NCI-H524 treated with DMSO at 0.1 percent for 48 hours (cell line): ENCODE data around the gene ENTPD6.
A peak's percentile ranks its signal among the peaks of the same experiment; 100 is the strongest.

ENCODE experiments used
- DNase-seq: peaks from one replicate; lab custom pipeline; 2025; lab: John Stamatoyannopoulos, UW

The ENTPD6 gene

GRCh38 chr20:25242231-25242630, 46.7 kb downstream of the ENTPD6 start:
- DNase-seq = no peak

GRCh38 chr20:25243416-25243979, 48.0 kb downstream of the ENTPD6 start:
- no peak for DNase-seq

- DNase-seq = no peak
Measured at GRCh38 chr20:25244976-25245375, 49.5 kb downstream of the ENTPD6 start.

GRCh38 chr20:25245461-25245860, 49.9 kb downstream of the ENTPD6 start:
- no peak for DNase-seq

- no peak for DNase-seq
Measured at GRCh38 chr20:25246182-25246999, 50.9 kb downstream of the ENTPD6 start.

GRCh38 chr20:25247000-25247517, 51.5 kb downstream of the ENTPD6 start:
- DNase-seq = peak; percentile 14

GRCh38 chr20:25247518-25247955, 52.0 kb downstream of the ENTPD6 start:
- DNase-seq = no peak

GRCh38 chr20:25247956-25248785, 52.7 kb downstream of the ENTPD6 start, which contains the start of gene PYGB:
TSS of gene PYGB (plus strand) at chr20:25248085. CDS start at chr20:25248179, 94 bp downstream.
- DNase-seq = peak; percentile 32

- DNase-seq = no peak
Measured at GRCh38 chr20:25248786-25249172, 53.3 kb downstream of the ENTPD6 start.

- no peak for DNase-seq
Measured at GRCh38 chr20:25249198-25249931, 53.9 kb downstream of the ENTPD6 start.

- no peak for DNase-seq
Measured at GRCh38 chr20:25250508-25250907, 55.0 kb downstream of the ENTPD6 start.

- DNase-seq = no peak
Measured at GRCh38 chr20:25251019-25251418, 55.5 kb downstream of the ENTPD6 start.

GRCh38 chr20:25251558-25251957, 56.0 kb downstream of the ENTPD6 start:
- DNase-seq = no peak

GRCh38 chr20:25252230-25252651, 56.7 kb downstream of the ENTPD6 start:
- no peak for DNase-seq

GRCh38 chr20:25252686-25253421, 57.3 kb downstream of the ENTPD6 start:
- DNase-seq = no peak

- no peak for DNase-seq
Measured at GRCh38 chr20:25253606-25254275, 58.2 kb downstream of the ENTPD6 start.

GRCh38 chr20:25254571-25254970, 59.1 kb downstream of the ENTPD6 start:
- no peak for DNase-seq

GRCh38 chr20:25254986-25255680, 59.6 kb downstream of the ENTPD6 start:
- DNase-seq = no peak

- DNase-seq = no peak
Measured at GRCh38 chr20:25256226-25256859, 60.8 kb downstream of the ENTPD6 start.
